GM21423 (cell line): ENCODE results near the gene ARHGAP24.

Source experiments
- ATAC-seq: cut with Tn5 transposase; IDR thresholded peaks from one replicate; pipeline ENCODE4 v1.9.1; 2021; ENCODE audit warnings: mild to moderate bottlenecking, moderate library complexity; ENCODE audit not compliant: unreplicated experiment

ARHGAP24 gene

DNA sequence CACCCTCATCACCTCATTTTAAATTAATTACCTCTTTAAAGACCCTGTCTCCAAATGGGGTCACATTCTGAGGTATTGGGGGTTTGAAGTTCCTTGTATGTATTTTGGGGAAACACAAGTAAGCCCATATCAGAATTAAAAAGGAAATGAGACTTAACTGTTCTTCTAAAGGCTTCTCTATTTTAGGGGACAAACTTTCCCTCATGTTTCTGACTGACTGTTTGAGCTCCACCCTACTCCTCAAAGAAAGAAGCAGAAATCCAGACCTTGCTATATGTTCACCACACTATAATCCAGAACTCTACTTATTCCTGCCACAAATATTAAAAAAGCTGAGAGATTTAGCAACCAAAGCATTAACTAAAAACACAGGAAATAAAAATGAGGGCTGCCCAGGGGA lies 258.8 kb downstream of the ARHGAP24 start:
- ATAC-seq: no peak

DNA sequence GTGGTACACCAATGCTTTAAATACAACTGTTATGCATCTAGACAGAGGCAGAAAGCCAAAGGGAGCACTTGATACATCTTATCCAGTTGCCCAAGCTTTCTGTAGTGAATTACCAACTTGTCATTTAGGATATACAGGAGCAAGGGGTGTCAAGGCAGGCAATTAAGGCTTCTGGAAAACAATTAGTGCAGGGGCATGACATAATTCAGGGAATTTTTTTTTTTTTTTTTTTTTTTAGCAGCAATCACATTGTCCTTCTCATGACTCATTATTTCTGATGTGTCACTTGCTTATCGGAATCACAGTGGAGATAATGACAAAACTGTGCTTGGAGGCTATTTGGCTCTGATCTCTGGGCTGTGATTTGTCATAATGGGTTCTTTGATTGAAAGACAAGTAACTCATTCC lies 259.5 kb downstream of the ARHGAP24 start:
- ATAC-seq: no peak

DNA sequence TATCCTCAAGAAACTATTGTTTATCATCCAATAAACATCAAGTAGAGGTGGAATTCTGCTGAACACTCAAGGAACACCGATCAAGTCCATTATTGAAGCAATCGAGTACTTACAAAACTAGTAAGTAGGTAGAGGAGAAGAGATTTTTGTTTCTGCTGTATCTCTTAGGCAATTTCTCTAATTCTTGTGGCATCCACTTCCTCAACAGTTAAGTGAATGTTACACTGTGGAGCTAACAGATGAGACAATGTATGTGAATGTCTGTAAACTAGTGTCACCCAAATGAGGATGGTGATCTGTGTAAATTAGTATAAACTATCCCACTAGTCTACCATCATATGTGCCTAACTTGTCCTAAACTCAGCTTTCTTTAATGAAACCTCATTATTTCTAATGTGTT lies 261.6 kb downstream of the ARHGAP24 start:
- ATAC-seq: no peak

DNA sequence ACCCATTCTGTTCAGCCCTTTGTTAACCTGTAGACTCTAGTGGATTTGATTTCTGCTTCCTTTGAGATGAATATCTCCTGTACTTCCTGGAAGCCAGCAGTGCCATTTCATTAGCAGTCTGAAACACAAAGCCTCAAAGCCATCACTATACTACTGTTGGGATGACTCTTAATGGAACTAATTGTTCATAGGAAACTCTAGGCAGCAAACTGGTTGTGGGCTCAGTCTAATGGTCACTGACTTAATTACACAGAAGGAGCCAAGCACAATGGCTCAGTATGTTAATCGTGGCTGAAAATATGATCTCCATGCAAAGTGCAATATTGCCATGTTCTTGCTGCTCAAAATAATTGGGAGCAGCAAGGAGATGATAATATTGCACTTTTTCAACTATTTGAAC lies 262.3 kb downstream of the ARHGAP24 start:
- no peak for ATAC-seq

DNA sequence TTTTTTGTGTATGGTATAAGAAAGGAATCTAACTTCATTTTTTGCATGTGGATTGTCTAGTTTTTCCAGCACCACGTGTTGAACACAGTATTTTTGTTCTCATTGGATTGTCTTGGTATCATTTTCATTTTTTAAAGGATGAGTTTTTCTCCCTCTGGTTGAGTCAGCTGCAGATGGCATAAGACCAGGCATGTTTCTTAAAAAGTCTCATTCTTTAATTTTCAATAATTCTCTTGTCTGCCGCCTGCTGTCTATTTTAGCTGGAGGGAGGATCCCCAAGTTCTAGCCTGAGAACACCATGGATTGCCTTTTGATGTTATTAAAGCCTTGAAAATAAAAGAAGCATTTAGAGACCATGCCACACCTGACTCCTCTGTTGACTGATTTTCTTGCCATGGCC lies 263.8 kb downstream of the ARHGAP24 start:
- no peak for ATAC-seq

DNA sequence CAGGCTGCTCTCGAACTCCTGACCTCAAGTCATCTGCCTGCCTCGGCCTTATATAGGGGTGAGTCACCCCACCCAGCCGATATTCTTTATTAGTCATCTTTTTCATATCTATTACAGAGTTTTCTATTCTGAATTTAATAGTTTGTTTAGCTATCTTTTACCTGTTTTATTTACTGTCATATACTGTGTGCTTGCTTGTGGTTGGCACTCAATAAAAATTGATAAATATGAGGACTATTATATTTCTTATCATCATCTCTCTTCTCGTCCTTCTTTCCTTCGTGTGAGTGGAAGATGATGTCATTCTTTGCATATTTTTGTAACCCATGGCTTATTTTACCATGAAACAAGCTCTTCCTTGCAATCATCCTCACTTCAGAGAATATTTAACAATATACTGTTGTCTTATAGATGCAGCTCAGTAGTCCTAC lies 265.5 kb downstream of the ARHGAP24 start:
- ATAC-seq: no peak

DNA sequence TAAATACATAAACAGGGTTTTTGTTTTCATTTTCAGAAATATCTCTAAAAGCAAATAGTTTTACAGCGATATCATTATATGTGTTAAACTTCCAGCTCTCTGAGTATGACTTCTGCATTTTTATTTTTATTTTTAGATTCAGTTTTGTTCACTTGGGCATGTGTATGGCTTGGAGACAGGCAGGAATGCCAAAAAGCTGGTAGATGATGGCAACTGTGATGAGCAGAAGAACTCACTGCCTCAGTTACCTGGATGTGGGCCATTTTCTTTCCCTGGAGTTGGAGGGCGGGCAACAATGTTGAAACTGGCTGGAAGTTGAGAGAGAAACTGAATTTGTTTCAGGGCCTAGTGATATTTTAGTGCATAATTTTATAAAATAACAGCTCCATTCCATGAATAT lies 266.4 kb downstream of the ARHGAP24 start:
- ATAC-seq: no peak

DNA sequence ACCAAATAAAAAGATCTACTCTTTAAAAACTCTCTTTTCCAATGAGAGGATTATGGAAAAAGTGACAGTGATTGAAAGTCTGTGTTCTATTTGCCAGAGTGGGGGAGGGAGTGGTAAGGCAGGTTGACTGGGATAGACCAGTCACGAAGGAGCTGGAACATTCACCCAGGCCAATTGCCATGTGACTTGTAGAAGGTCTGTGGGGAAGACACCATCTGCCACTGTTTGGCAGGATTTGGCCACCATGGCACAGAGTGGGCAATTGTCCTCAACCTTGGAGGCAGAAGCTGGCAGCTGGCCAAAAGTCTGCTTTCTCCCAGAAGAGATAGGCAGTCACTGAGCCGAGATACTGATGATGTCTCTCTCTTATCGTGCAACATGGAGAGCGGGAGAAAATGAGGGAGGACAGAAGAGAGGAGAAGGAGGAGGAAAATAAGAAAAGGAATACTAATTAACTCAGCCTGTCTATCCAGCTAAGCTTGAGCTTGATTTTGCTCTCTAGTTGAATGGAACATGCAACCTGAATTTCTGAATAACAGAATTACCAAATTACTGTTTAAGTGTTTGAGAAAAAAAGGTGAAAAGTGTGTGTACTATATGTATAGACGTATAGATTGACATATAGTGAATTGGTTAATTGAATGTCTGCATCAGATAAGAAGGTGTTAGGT lies 267.1 kb downstream of the ARHGAP24 start:
- ATAC-seq: no peak

DNA sequence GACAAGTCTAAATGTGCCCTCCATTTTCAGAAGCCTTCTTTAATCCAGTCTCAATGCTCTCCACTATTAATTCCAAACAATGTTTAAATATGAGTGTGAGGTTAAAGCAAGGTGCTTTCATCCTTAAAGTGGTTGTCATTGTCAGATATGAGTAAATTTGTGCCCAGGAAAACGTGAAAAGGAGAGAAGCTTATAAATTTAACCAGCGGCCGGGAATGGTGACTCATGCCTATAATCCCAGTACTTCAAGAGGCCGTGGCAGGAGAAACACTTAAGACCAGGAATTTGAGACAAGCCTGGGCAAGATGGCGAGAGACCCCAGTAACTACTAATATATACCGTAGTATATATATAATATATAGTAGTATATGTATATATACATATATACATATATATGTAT lies 270.0 kb downstream of the ARHGAP24 start:
- no peak for ATAC-seq

DNA sequence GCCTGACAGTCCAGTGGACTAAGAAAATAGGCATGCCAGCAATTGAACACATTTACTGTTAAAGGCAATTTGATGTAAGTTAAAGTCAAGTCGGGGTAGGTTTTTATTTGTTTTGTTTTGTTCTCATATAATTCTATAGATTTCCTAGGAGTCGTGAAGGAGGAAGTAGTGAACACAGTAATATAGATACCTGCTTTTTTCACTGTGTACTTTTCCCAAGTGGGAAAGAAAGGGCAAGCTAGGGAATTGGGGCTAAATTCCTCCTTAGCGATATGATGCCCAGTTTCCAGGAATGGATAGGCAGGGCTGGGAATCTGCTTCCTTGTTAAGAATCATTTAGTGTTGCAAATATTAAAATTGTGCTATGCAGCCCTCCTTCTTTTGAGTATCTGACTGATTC lies 271.0 kb downstream of the ARHGAP24 start:
- no peak for ATAC-seq

DNA sequence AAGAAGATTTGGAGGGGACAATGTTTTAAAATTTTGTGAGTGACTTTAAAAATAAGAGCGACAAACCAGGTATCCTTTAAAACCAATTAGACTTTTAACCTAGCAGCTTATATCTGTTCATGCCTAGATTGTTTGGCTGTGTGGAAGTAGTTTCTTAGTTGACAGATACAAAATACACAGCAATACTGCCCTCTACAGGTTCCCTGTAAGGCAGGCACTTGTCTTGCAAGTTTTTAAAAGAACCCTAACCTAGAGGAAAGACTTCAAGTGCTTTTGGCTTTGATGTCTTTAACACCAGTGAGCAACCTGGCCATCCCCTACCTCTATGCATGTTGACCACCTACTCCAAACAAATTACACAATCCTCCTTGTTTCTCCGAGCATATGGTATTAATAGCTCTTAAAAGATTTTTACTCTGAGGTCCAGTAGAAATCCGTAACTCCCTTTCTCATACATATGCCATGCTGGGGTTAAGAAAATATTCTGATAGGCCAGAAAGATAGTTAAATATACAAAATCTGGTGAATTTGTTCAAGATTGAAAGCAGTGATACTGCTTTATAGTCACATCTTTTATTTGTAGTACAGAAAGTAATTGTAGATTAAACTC lies 273.0 kb downstream of the ARHGAP24 start:
- peak; percentile 63 for ATAC-seq

DNA sequence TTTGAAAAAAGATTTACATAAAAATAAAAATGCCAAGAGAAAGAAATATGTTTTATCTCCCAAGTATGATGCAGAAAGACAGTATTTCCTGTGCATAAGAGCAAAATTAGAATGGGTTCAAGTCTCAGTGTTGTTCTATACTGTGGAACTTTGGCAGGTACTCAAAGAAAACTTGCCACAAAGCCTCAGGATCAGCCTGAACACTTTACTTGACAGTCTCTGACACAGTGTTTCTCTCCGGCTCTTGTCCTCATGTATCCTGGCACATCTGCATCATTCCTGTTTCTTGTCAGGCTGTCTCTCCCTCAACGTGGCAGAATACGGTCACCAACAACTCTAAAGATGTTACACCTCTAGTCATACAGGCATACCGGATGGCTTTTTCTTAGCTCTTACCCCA lies 273.7 kb downstream of the ARHGAP24 start:
- no peak for ATAC-seq

DNA sequence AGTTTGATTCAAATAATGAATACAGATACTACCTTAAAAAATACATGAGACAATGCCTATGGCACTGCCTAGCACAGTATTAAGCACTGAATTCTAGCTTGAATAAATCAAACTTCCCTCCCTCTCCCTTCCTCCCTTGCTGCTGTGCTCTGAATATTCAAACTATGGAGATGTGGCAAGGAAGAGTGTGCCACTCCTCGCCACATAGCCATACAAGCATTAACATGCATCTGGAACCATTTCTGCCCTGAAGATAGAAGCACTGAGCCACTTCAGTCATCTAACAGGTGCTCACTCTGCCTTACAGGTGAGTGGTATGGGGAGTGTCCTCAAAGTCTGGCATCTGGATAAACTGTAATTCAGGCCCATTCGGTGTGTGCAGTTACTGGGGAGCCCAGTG lies 276.9 kb downstream of the ARHGAP24 start:
- ATAC-seq: no peak

DNA sequence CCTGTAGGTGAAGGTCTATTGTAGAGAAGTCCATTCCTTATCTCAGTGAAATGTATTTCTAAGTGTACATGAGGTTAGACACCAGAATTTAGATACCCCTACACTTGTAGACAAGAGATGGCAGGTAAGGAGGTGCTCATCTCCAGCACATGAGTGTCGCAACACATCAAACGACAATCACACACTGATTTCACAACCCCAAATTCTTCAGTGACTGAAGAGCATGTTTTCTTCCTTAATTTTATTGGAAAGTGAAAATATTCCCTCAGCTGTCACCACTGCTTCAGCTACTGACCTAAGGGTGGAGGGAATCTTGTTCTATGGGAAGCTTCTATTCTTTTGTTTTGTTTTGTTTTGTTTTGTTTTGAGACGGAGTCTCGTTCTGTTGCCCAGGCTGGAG lies 280.3 kb downstream of the ARHGAP24 start:
- ATAC-seq: no peak

DNA sequence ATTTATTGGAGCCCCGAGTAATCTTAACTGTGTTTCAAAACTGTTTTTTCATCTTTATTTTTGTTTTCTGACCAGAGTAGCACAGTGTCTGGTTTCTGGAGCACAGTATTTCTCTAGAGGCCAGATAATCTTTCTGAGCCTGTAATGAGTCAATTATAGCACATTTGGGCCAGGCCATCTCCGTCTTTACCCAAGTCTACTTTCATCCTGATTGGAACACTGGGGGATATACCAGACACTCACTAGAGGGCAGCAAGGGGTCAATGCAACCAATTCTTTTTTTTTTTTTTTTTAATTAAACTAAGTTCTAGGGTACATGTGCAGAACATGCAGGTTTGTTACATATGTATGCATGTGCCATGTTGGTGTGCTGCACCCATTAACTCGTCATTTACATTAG lies 282.0 kb downstream of the ARHGAP24 start:
- peak; percentile 62 for ATAC-seq

DNA sequence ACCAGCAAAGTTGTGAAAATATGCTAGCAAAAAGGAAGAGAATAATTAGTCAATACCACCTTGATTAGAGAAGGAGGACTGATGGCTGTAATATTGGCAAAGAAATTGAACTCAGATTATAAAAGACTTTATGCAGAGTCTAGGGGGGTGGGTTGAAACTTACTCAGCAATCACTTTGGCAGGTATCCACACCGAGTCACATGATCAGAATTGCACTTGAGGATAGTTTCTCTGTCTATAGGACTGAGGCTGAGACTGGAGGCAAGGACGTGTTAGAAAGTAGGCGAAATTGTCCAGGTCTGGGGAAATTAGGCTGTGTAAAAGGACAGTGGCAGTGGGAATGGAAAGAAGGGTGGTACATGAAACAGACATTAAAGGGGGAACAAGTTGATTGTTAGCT lies 284.4 kb downstream of the ARHGAP24 start:
- no peak for ATAC-seq

DNA sequence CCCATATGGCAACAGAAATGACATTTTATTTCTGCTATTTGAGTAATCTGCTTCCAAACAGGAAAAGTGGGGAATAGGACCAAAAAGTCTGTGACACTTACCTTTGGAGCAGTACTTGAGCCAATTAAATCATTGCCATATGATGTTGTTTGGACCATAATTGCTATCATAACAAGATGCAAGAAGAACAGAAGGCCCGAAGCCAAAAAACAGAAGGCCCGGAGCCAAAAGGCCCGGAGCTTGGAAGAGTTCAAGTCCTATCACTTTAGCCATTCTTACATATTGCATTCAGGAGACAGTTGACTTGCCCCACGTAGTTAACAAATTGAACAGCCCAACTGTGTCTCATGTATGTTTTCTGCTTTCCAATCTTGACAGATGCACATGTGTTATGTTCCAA lies 285.6 kb downstream of the ARHGAP24 start:
- no peak for ATAC-seq

DNA sequence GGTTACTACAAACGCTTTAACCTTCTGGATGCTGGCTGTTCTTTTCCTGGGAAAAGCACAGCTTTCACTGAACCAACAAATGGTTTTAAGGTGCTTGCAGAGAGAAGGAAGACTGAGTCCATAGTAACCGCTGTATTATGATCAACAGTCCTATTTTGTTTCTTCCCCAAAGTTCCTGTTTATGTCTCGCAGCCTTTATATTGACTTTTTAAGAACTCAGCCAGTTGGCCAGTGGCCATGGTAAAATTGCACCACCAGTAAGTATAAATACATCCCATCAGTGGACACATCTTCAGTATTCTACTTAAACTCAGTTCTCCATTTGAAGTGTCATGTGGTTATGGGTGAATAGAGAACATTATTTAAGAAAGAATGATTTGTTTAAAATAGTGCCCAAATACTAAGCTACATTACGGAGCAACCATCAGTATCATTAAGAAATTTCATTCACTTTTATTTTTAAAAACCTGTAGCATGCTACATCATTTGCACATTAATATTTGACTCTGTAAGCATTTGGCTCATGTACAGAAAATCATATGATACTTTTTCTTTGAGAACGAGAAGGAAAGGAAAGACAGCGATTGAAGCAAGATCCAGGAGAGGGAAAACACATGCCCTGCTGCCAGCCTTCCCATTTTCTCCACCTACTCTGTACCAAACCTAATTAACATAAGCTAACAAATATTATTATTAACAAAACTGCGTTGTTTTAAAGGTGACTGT lies 287.0 kb downstream of the ARHGAP24 start:
- no peak for ATAC-seq

DNA sequence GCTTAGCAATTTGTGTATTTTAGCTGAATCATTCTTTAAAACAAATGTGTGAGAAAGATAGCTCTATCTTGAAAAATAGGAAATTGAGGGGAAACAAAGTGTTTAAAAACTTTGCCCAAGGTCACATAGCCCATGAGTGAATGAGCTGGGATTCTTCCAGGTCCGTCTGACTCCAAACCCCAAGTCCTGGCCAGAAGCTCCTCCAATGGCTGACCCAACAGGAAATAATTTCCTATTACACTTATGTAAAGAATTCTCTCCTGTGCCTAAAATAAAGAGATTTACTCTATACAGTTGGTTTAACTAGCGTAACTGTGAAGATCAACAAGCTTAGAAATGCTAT lies 287.6 kb downstream of the ARHGAP24 start:
- ATAC-seq: no peak

DNA sequence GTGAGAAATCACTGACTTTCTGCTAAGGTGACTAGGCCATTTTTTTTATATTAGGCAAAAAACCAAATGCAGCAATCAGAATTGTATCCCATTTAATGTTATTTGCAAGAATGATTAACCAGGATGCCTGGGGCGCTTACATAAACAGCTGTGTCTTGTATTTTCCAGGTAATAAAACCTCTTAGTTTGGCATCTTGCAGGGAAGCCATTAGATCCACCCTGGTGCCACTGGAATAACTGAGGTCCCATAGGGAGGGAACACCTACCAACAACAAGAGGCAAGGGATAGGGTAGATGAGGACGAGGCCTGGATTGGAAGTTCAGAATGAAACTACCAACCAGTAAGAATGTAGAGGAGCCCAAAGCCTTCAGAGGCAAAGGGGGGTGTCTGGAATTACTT lies 288.3 kb downstream of the ARHGAP24 start:
- no peak for ATAC-seq

DNA sequence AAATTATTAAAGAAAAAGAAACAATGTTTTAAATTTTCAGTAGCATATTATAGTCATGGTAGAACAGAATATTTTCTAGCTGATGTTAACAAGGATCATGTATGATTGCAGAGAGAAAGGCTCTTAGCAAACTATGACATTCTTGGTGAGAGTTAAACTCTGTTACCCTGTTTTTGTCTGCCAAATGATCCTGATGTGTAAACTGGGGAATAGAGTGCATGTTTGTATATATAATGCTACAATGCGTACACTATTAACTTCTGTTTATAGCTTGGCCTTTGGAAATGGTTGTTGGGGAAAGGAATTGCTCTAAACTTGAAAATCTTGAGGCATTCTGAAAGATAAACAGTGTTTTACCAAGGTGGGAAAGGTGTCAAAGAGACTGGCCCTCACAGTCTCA lies 292.7 kb downstream of the ARHGAP24 start:
- no peak for ATAC-seq

DNA sequence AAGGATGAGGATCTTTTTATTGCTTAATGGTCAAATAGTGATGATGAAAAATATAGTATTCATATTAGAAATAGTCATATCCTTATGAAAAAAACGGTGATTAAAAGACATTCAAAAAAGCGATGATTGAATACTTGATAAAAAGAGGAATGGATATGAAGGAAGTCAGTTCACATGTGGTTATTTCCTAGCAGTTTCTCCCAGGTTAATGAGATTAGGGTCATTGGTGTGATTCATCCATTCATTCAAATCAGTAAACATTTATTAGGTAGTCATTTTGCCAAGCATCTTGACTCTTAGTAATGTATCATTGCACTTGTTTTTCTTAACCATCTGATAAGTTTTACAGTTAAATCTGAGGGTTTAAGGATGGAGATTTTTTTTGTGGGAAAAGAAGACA lies 294.1 kb downstream of the ARHGAP24 start:
- no peak for ATAC-seq
